Ascending aorta (tissue), 2 donors: ENCODE results near the gene TTC34. TPM values are rescaled to one million over a fixed set of nuclear protein-coding genes. Genes with fewer than 3 reads are reported as not detected.

Source experiments
- DNase-seq, 2 donors: peaks; one replicate each; pipeline ENCODE4 v3.0.0-alpha.2; 2019; ENCODE audit warnings: low spot score in 2 of 2
- H3K27ac ChIP-seq, 2 donors: fragments of 200-600 bp; sonication (generic); one replicate each; pipeline ENCODE4 v1.5.1; 2016 to 2017; ENCODE audit warnings: mild to moderate bottlenecking in 1 of 2
- H3K27me3 ChIP-seq: fragments of 200-600 bp; sonication (generic); one replicate; pipeline ENCODE4 v1.5.1; 2017
- H3K36me3 ChIP-seq, 2 donors: fragments of 200-600 bp; sonication (generic); one replicate each; pipeline ENCODE4 v1.5.1; 2016
- H3K4me1 ChIP-seq, 2 donors: fragments of 200-600 bp; sonication (generic); one replicate each; pipeline ENCODE4 v1.5.1; 2016 to 2017; ENCODE audit warnings: mild to moderate bottlenecking in 1 of 2
- H3K4me3 ChIP-seq, 2 donors: fragments of 200-600 bp; sonication (generic); one replicate each; pipeline ENCODE4 v1.5.1; 2016 to 2017; ENCODE audit warnings: mild to moderate bottlenecking in 1 of 2
- H3K9me3 ChIP-seq, 2 donors: fragments of 200-600 bp; sonication (generic); one replicate each; pipeline ENCODE4 v1.5.1; 2016
- intact Hi-C: fragments of 100-400 bp; cut with DNase I; formaldehyde crosslinking; loops from one replicate; pipeline ENCODE4 v1.15.1; 2023
- total RNA-seq: library from RNA; depleted of rRNA; stranded (reverse); fragments of >200 nt; gene quantifications from one replicate; pipeline ENCODE4 v1.1.0, GENCODE V29; 2016
- TF ChIP-seq, protein P1 (sequence below), 3 experiments: fragments of 200-600 bp in 2 of 3; fragments of 450-650 bp in 1 of 3; sonication (generic) in 2 of 3; IDR thresholded peaks; one replicate each; pipeline ENCODE4 v1.5.1; 2016 to 2019; ENCODE audit warnings: antibody characterized with exemption in 3 of 3, mild to moderate bottlenecking in 1 of 3, moderate library complexity in 1 of 3

TTC34 gene
- total RNA-seq, 1 donor from 2014 or later = 0.75 TPM

DNA sequence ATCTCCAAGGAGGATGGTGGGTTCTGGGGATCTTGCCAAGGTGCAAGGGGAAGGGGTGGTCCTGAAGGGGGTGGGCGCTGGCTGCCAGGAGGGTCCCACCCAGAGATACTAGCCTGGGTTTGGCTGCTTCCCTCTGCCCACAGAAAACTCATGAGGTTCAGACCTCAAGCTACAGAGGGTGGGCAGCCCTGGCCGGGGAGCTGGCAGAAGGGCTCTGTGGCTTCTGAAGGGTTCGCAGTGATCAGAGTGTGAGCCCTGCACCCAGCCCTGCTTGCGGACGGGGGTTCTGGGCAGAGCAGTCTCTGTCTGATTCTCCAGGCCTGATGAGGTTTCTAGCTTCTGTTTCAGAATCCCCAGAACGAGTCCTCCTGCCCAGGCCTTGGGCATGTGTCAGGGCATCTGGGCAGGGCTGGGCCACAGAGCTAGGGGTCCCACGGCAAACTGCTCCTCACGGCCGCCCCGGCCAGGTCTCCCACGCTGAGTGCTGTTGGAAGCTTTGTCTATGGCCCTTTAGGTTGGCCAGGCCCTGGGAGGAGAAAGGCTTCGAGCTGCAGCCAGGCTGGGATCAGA lies 168.0 kb downstream of the TTC34 start:
- no peak overlapping the region for H3K4me3 ChIP-seq
- no peaks in the 10 kb centered on the region for H3K36me3 ChIP-seq
- H3K27me3 ChIP-seq = peaks cover 6% of the 10 kb centered on the region
- intact Hi-C loops = no loop called here
- H3K27ac ChIP-seq = no peak overlapping the region
- no peaks in the 10 kb centered on the region for H3K9me3 ChIP-seq
- DNase-seq = peak in 1 of 2 donors; percentile 57
- H3K4me1 ChIP-seq = no peaks in the 10 kb centered on the region
- TF ChIP-seq, protein P1, sequence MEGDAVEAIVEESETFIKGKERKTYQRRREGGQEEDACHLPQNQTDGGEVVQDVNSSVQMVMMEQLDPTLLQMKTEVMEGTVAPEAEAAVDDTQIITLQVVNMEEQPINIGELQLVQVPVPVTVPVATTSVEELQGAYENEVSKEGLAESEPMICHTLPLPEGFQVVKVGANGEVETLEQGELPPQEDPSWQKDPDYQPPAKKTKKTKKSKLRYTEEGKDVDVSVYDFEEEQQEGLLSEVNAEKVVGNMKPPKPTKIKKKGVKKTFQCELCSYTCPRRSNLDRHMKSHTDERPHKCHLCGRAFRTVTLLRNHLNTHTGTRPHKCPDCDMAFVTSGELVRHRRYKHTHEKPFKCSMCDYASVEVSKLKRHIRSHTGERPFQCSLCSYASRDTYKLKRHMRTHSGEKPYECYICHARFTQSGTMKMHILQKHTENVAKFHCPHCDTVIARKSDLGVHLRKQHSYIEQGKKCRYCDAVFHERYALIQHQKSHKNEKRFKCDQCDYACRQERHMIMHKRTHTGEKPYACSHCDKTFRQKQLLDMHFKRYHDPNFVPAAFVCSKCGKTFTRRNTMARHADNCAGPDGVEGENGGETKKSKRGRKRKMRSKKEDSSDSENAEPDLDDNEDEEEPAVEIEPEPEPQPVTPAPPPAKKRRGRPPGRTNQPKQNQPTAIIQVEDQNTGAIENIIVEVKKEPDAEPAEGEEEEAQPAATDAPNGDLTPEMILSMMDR (IDR thresholded peaks at IDR 0.05) = no peak

DNA sequence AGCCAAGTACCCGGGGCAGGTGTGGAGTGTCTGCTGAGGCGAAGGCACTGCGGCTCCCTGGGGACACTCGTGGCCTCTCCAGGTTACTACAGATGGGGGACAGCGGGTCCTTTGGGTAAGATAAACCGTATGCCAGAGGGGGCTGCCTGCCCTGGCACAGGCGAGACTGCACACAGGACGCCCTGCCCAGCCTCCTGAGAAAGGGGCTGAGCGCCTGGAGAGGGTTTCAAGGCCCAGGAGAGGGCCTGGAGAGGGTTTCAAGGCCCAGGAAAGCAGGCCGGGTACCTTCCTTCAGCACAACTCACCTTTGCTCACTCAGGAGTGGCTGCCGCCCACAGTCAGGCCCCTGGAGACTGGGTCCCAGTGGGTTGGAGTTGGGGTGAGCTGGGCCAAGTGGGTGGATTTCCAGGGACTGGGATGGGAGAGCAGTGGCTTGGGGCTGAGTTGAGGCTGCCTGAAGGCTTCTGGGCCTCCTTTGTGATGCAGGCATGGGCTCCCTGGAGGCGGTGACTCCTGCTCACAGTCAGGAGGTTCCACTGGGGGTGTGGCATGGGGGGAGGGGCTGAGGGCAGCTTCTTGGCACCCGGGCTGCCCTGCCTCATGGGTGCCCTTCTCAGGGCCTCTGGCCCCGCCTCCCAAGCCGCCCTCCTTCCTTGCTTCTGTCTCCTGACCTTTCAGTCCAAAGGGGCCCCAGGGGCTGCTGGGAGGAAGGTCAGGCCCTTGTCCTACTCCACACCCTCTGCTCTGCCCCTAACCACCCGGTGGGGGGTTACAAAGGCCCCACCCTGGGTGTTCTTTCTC lies 168.7 kb downstream of the TTC34 start, which contains the start of gene MMEL1:
Gene MMEL1 (minus strand): TSS at position 456 of the 801 bp plus-strand sequence. CDS start 3,532 bp downstream, outside the sequence.
- TF ChIP-seq, protein P1 (IDR thresholded peaks at IDR 0.05) = no peak
- no peak within 1 kb of the TSS for H3K27ac ChIP-seq
- H3K27me3 ChIP-seq = peaks cover 13% of the 10 kb centered on the region
- H3K9me3 ChIP-seq = no peaks in the 10 kb centered on the region
- no peaks in the 10 kb centered on the region for H3K36me3 ChIP-seq
- no peak within 1 kb of the TSS for H3K4me3 ChIP-seq
- intact Hi-C loops = no loop called here
- H3K4me1 ChIP-seq = no peaks in the 10 kb centered on the region
- DNase-seq = peak in 1 of 2 donors; percentile 53

DNA sequence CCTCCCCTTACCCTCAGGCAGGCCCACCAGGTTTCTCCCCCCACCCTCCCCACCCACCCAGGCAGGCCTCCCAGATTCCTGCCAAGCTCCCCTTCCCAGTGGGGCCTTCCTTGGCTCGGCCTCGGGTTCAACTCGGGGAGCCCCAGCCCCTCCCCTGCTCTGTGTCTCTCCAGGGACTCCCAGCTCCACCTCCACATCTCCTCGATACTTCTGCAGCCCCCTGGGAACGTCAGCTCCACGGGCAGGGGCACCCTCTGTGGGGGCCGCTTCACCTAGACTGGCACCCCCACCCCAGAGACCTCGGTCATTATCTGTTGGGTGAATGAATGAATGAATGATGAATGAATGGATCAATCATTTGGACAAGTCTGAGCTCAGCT lies 169.5 kb downstream of the TTC34 start:
- H3K27ac ChIP-seq = no peak overlapping the region
- no peaks in the 10 kb centered on the region for H3K4me1 ChIP-seq
- no peaks in the 10 kb centered on the region for H3K36me3 ChIP-seq
- no peak overlapping the region for H3K4me3 ChIP-seq
- TF ChIP-seq, protein P1 (IDR thresholded peaks at IDR 0.05) = no peak
- H3K27me3 ChIP-seq = peaks cover 18% of the 10 kb centered on the region
- H3K9me3 ChIP-seq = no peaks in the 10 kb centered on the region
- no peak for DNase-seq
- intact Hi-C loops = no loop called here

DNA sequence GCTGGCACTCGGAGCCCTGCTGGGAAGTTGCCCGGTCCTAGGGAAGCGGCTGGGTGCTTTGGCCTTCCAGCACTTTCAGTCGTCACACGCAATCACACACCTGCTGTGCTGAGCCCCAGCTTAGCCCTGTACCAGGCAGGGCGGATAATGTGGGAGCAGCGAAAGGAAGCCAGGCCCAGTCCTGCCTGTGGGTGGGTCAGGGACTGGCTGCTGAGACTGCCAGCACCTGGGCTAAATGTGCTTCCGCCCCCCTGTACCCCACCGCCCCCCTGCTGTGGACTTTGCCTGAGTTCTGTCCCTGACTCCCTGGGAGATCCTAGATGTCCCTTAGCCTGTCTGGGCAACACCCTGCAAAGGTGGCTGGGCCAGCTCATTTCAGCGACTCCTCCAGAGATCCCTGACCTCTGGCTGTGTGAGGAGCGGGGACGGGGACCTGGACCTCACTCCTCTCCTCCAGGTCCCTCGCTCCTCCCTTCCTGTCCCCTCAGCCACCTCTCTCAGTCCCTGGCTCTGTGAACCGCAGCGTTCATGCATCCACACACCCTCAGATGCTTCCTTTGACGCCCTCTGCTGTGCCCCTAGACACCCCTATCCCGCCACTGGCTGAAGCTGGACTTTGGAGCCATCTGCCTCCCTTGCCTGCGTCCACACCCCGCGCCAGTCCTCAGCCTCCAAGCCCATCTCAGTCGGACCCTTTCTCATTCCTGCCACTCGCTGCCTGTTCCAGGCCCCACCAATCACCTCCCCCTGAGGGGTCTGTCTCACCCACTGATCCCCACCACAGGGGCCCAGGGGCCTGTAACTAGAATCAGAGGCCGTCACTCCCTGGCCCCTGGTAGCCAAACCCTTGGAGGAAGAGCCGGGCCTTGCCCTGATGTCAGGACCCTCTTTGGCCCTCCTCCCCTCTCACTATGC lies 170.1 kb downstream of the TTC34 start:
- H3K4me3 ChIP-seq = no peak overlapping the region
- no peak overlapping the region for H3K27ac ChIP-seq
- TF ChIP-seq, protein P1 (IDR thresholded peaks at IDR 0.05) = no peak
- H3K36me3 ChIP-seq = no peaks in the 10 kb centered on the region
- DNase-seq = peak in 1 of 2 donors; percentile 55
- no peaks in the 10 kb centered on the region for H3K4me1 ChIP-seq
- no peaks in the 10 kb centered on the region for H3K9me3 ChIP-seq
- peaks cover 18% of the 10 kb centered on the region for H3K27me3 ChIP-seq
- intact Hi-C loops = no loop called here

DNA sequence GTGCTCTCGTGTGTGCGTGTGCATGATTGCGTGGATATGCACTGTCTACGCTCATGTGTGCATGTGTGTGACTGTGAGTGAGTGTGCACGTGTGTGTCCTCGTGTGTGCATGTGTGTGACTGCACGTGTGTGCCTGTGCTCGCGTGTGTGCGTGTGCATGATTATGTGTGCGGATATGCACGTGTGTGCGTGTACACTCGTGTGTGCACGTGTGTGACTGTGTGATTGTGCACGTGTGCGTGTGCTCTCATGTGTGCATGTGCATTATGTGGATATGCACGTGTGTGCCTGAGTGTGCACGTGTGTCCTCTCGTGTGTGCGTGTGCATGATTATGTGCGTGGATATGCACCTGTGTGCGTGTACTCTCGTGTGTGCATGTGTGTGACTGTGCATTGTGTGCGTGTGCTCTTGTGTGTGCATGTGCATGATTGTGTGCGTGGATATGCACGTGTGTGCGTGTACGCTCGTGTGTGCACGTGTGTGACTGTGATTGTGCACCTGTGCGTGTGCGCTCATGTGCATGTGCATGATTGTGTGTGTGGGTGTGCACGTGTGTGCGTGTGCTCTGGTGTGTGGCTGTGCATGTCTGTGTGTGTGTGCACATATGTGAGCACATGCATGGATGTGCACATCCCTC lies 170.9 kb downstream of the TTC34 start:
- H3K4me1 ChIP-seq = no peaks in the 10 kb centered on the region
- intact Hi-C loops = no loop called here
- TF ChIP-seq, protein P1 (IDR thresholded peaks at IDR 0.05) = no peak
- no peak overlapping the region for H3K27ac ChIP-seq
- no peak for DNase-seq
- no peaks in the 10 kb centered on the region for H3K9me3 ChIP-seq
- H3K27me3 ChIP-seq = peaks cover 18% of the 10 kb centered on the region
- H3K4me3 ChIP-seq = no peak overlapping the region
- H3K36me3 ChIP-seq = no peaks in the 10 kb centered on the region
